Measurements from ENCODE around the gene ANXA11.

- TF ChIP-seq CTCF (IDR thresholded peaks at IDR 0.05) (no peak), POLR2A (IDR thresholded peaks at IDR 0.05) (no peak)
Observed at GRCh38 chr10:80152820-80153219, 52.5 kb downstream of the ANXA11 start.

All from testis (tissue), 2 donors.